H1 (cell line): ENCODE measurements around the gene KDM6B. TPM values are rescaled to one million over a fixed set of nuclear protein-coding genes. Genes with fewer than 3 reads are reported as not detected.

Experiments used
- CTCF ChIA-PET: fragments of 300-600 bp; sonication (Branson Sonifier 250); formaldehyde crosslinking; loops from one replicate; lab custom pipeline; 2021; ENCODE audit not compliant: partially characterized antibody; lab: Charles Lee
- POLR2A ChIA-PET: fragments of 300-600 bp; sonication (Branson Sonifier 250); formaldehyde crosslinking; loops from one replicate; lab custom pipeline; 2021; ENCODE audit warnings: inconsistent platforms; ENCODE audit not compliant: partially characterized antibody; lab: Charles Lee
- DNase-seq, 2 experiments: peaks; one replicate each; pipeline versions ENCODE4 v3.0.0 to v3.0.0-alpha.2; 2010 to 2022; ENCODE audit warnings: low spot score in 2 of 2, low read depth in 1 of 2, mixed read lengths in 1 of 2
- FAIRE-seq: peaks from 2 replicates; lab custom pipeline; 2011; peaks lifted over from hg19 to GRCh38; lab: Jason Lieb, UNC
- H2AFZ ChIP-seq: 2 replicates; pipeline ENCODE4 v1.8.1; 2012; ENCODE audit warnings: low read length, inconsistent platforms
- H2AK5ac ChIP-seq: 2 replicates; pipeline ENCODE4 v1.6.1; 2013; ENCODE audit warnings: low read depth, low read length
- H2BK120ac ChIP-seq: replicated peaks from 2 replicates; pipeline ENCODE3; 2013; ENCODE audit warnings: low read depth, low read length, inconsistent platforms
- H2BK12ac ChIP-seq: 2 replicates; pipeline ENCODE4 v1.6.1; 2013; ENCODE audit warnings: low read depth, low read length
- H2BK15ac ChIP-seq: 2 replicates; pipeline ENCODE4 v1.6.1; 2013; ENCODE audit warnings: low read length
- H2BK20ac ChIP-seq: 2 replicates; pipeline ENCODE4 v1.6.1; 2013; ENCODE audit warnings: low read length
- H2BK5ac ChIP-seq: 2 replicates; pipeline ENCODE4 v1.6.1; 2013; ENCODE audit warnings: low read depth, low read length
- H3K14ac ChIP-seq: 2 replicates; pipeline ENCODE4 v1.6.1; 2013; ENCODE audit warnings: inconsistent platforms; ENCODE audit not compliant: insufficient read length
- H3K18ac ChIP-seq: 2 replicates; pipeline ENCODE4 v1.6.1; 2013; ENCODE audit warnings: low read length; ENCODE audit errors: extremely low read depth
- H3K23ac ChIP-seq: 2 replicates; pipeline ENCODE4 v1.6.1; 2013; ENCODE audit warnings: inconsistent platforms; ENCODE audit not compliant: insufficient read length
- H3K23me2 ChIP-seq: 2 replicates; pipeline ENCODE4 v1.6.1; 2013; ENCODE audit warnings: low read depth, low read length
- H3K27ac ChIP-seq: 2 replicates; pipeline ENCODE4 v1.6.1; 2011; ENCODE audit warnings: low read depth, low read length, inconsistent platforms
- H3K27me3 ChIP-seq, 4 experiments: replicated peaks in 1 of 4; 1 replicate in 1 of 4; 2 replicates in 3 of 4; pipeline versions ENCODE4 v1.6.1 to v1.8.1; 2011 to 2013; ENCODE audit warnings: low read length in 3 of 4, mild to moderate bottlenecking in 3 of 4, inconsistent platforms in 2 of 4, mixed read lengths in 2 of 4, moderate library complexity in 1 of 4; ENCODE audit not compliant: control insufficient read depth in 3 of 4, insufficient read depth in 3 of 4; ENCODE audit errors: extremely low read depth in 1 of 4
- H3K36me3 ChIP-seq, 4 experiments: 2 replicates each; pipeline versions ENCODE4 v1.6.1 to v1.8.1; 2011 to 2013; ENCODE audit warnings: mild to moderate bottlenecking in 4 of 4, low read length in 3 of 4, moderate library complexity in 2 of 4, control low read depth in 1 of 4, inconsistent platforms in 1 of 4; ENCODE audit not compliant: insufficient read depth in 4 of 4, control insufficient read depth in 2 of 4
- H3K4ac ChIP-seq: replicated peaks from 2 replicates; pipeline ENCODE3; 2013; ENCODE audit warnings: low read length, low read depth, mixed read lengths, inconsistent platforms; ENCODE audit not compliant: insufficient read length
- H3K4me1 ChIP-seq, 4 experiments: replicated peaks in 1 of 4; 1 replicate in 1 of 4; 2 replicates in 3 of 4; pipeline versions ENCODE4 v1.6.1 to v1.8.1; 2011 to 2013; ENCODE audit warnings: low read length in 3 of 4, inconsistent platforms in 2 of 4, mixed read lengths in 1 of 4; ENCODE audit not compliant: insufficient read depth in 4 of 4, control insufficient read depth in 3 of 4
- H3K4me2 ChIP-seq, 2 experiments: 2 replicates each; pipeline versions ENCODE4 v1.6.1 to v1.8.1; 2011 to 2013; ENCODE audit warnings: low read depth in 2 of 2, low read length in 2 of 2, control low read depth in 1 of 2, inconsistent platforms in 1 of 2, mild to moderate bottlenecking in 1 of 2; ENCODE audit not compliant: insufficient read depth in 1 of 2
- H3K4me3 ChIP-seq, 4 experiments: fragments of 200-600, 300-600 bp in 1 of 4; sonication (generic), shearing (Covaris generic), sonication (Bioruptor Twin) in 1 of 4; 2 replicates each; pipeline versions ENCODE4 v1.5.1 to v1.8.1; 2011 to 2016; ENCODE audit warnings: low read length in 4 of 4, low read depth in 3 of 4, control low read depth in 2 of 4, inconsistent platforms in 2 of 4, mild to moderate bottlenecking in 2 of 4, mixed read lengths in 1 of 4, moderate library complexity in 1 of 4; ENCODE audit not compliant: insufficient read depth in 2 of 4; ENCODE audit errors: extremely low read depth in 1 of 4
- H3K56ac ChIP-seq: replicated peaks from 2 replicates; pipeline ENCODE3; 2013; ENCODE audit warnings: low read depth, mild to moderate bottlenecking, mixed read lengths, low read length, inconsistent platforms; ENCODE audit not compliant: insufficient read length
- H3K79me1 ChIP-seq: 2 replicates; pipeline ENCODE4 v1.6.1; 2013; ENCODE audit warnings: low read depth, low read length, control low read depth
- H3K79me2 ChIP-seq, 2 experiments: 2 replicates each; pipeline versions ENCODE4 v1.6.1 to v1.8.1; 2012 to 2013; ENCODE audit warnings: low read length in 2 of 2, mild to moderate bottlenecking in 2 of 2, inconsistent platforms in 1 of 2; ENCODE audit not compliant: insufficient read depth in 2 of 2, control insufficient read depth in 1 of 2
- H3K9ac ChIP-seq, 4 experiments: replicated peaks in 1 of 4; 1 replicate in 1 of 4; 2 replicates in 3 of 4; pipeline versions ENCODE4 v1.6.1 to v1.8.1; 2011 to 2013; ENCODE audit warnings: low read depth in 3 of 4, low read length in 3 of 4, control low read depth in 2 of 4, mild to moderate bottlenecking in 2 of 4, moderate library complexity in 2 of 4, inconsistent platforms in 1 of 4; ENCODE audit errors: extremely low read depth in 1 of 4
- H3K9me3 ChIP-seq, 2 experiments: 2 replicates each; pipeline versions ENCODE4 v1.6.1 to v1.8.1; 2012 to 2013; ENCODE audit warnings: mild to moderate bottlenecking in 2 of 2, moderate library complexity in 2 of 2, control low read depth in 1 of 2, inconsistent platforms in 1 of 2, low read depth in 1 of 2, low read length in 1 of 2, mixed read lengths in 1 of 2; ENCODE audit not compliant: insufficient read depth in 2 of 2
- H4K20me1 ChIP-seq, 2 experiments: replicated peaks in 1 of 2; 2 replicates each; pipeline versions ENCODE3 to v1.8.1; 2011 to 2013; ENCODE audit warnings: inconsistent platforms in 2 of 2, low read length in 2 of 2, mild to moderate bottlenecking in 1 of 2; ENCODE audit not compliant: insufficient read depth in 2 of 2, control insufficient read depth in 1 of 2
- H4K5ac ChIP-seq: 2 replicates; pipeline ENCODE4 v1.6.1; 2013; ENCODE audit warnings: low read length, low read depth, mixed read lengths, inconsistent platforms; ENCODE audit not compliant: insufficient read length
- H4K8ac ChIP-seq: 2 replicates; pipeline ENCODE4 v1.8.0; 2013; ENCODE audit warnings: mild to moderate bottlenecking, moderate library complexity, low read length, inconsistent platforms; ENCODE audit not compliant: insufficient read depth; ENCODE audit errors: extremely low read depth
- H4K91ac ChIP-seq: replicated peaks from 2 replicates; pipeline ENCODE3; 2013; ENCODE audit warnings: low read length, mixed read lengths, inconsistent platforms; ENCODE audit not compliant: insufficient read length
- CTBP2 ChIP-seq: IDR thresholded peaks from 2 replicates; pipeline ENCODE4 v1.7.0; 2011; ENCODE audit warnings: borderline replicate concordance, mild to moderate bottlenecking, moderate library complexity, mixed read lengths, low read length; ENCODE audit not compliant: insufficient read depth, insufficient read length
- EGR1 ChIP-seq: IDR thresholded peaks from 2 replicates; pipeline ENCODE4 v1.6.1; 2011; ENCODE audit warnings: low read depth, low read length, borderline replicate concordance
- HDAC2 ChIP-seq, 2 experiments: fragments of 300-600 bp in 1 of 2; sonication (generic) in 1 of 2; IDR thresholded peaks; 2 replicates each; pipeline ENCODE4 v1.6.1; 2011 to 2012; ENCODE audit warnings: low read depth in 2 of 2, low read length in 2 of 2, mild to moderate bottlenecking in 2 of 2, moderate library complexity in 2 of 2, borderline replicate concordance in 1 of 2, inconsistent platforms in 1 of 2
- KDM4A ChIP-seq: IDR thresholded peaks from one replicate; pipeline ENCODE4 v1.7.1; 2012; ENCODE audit warnings: low read depth, mild to moderate bottlenecking, moderate library complexity, low read length, inconsistent platforms; ENCODE audit not compliant: severe bottlenecking
- PHF8 ChIP-seq: fragments of 200-600 bp; sonication (generic); conservative IDR thresholded peaks from 2 replicates; pipeline ENCODE4 v1.7.1; 2012; ENCODE audit warnings: low read depth, mild to moderate bottlenecking, inconsistent platforms, low read length, moderate library complexity
- POLR2AphosphoS5 ChIP-seq: IDR thresholded peaks from 2 replicates; pipeline ENCODE4 v1.6.1; 2011; ENCODE audit warnings: low read depth, low read length
- SP1 ChIP-seq: IDR thresholded peaks from 2 replicates; pipeline ENCODE4 v1.6.1; 2011; ENCODE audit warnings: low read depth, low read length
- YY1 ChIP-seq: IDR thresholded peaks from 2 replicates; pipeline ENCODE4 v1.6.1; 2011; ENCODE audit warnings: low read depth, mild to moderate bottlenecking, low read length
- WGBS, 2 experiments: shearing (Covaris generic) in 1 of 2; methylation state at CpG; one replicate each; pipeline versions ENCODE4 v1.1.6 to v1.1.7; 2013 to 2015; ENCODE audit warnings: low lambda C conversion rate in 2 of 2, mixed read lengths in 2 of 2, inconsistent platforms in 1 of 2, low coverage in 1 of 2, missing lambda C conversion rate in 1 of 2; ENCODE audit not compliant: insufficient replicate concordance in 2 of 2, insufficient coverage in 1 of 2, insufficient read length in 1 of 2; ENCODE audit errors: extremely low coverage in 1 of 2, missing lambda C conversion rate in 1 of 2; 5-methylcytosine and 5-hydroxymethylcytosine counted together
- polyA plus RNA-seq, 7 experiments: library from polyadenylated mRNA; depleted of rRNA in 3 of 7; stranded (reverse) in 5 of 7; unstranded in 2 of 7; fragments of >200 nt in 5 of 7; fragments of 200-250 nt in 2 of 7; gene quantifications; 1 replicate in 5 of 7; 2 replicates in 1 of 7; 4 replicates in 1 of 7; pipeline versions ENCODE4 v1.2.1 to v1.2.3, GENCODE V29; 2011 to 2013; ENCODE audit warnings: missing spikeins in 2 of 7, mixed read lengths in 2 of 7
- total RNA-seq: library from RNA; stranded (reverse); fragmentation: NEBNext Ultra II Directional; extraction: Animal tissue kit (Norgen Biotek cat#: 25700); gene quantifications from 2 replicates; pipeline ENCODE4 v1.2.1, GENCODE V29; 2021
- TF ChIP-seq, protein P1 (sequence below): IDR thresholded peaks from 2 replicates; pipeline ENCODE4 v1.6.1; 2011; ENCODE audit warnings: low read length, improper control_type of control experiment

The KDM6B gene
- total and polyA plus RNA-seq, 2 of the 8 experiments (the other 6 are each of a cell fraction or from before 2014, with no cell fraction given) = 0.48 to 3.7 TPM

DNA sequence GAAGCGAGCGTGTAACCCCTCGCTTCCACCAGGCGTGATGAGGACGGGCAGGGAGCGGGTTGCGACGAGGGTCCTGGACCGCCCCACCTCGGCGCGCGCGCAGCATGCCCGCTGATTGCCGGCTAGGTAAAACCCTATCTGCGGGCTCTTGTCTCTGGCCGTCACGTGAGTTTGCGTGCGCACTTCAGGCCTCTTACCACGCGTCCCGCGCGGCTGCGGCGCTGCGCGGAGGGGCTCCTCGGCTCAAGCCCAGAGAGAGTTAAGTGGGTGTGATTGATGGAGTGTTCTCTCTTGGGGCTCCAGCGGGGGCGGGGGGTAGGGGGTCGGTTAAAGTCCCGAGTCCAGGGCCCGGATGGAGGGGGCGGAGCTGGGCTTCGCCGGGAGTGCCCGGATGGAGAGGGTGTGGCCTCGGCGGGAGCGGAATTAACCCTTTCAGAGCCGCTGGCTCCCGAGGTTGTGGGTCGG lies 7.9 kb downstream of the KDM6B start:
- Histone ChIP-seq H2BK12ac (no peak overlapping the region), H3K4me3 (peak overlapping the region; percentile 70 to 98 (median 86)), H3K4me2 (peak overlapping the region; percentile 96 to 100), H3K56ac (peak overlapping the region; percentile 91), H4K91ac (no peak overlapping the region), H3K23me2 (peaks cover 37% of the 10 kb centered on the region), H2BK20ac (no peak overlapping the region), H3K79me1 (no peaks in the 10 kb centered on the region), H3K27ac (peak overlapping the region; percentile 37; the same call in 1 of the 2 replicates), H3K4ac (no peak overlapping the region), H3K4me1 (peaks cover 10 to 34% (median 21%) of the 10 kb centered on the region in 4 experiments), H3K79me2 (no peaks in the 10 kb centered on the region), H3K36me3 (no peaks in the 10 kb centered on the region; a peak in 1 of 8 replicates), H3K9me3 (no peaks in the 10 kb centered on the region), H3K14ac (no peak overlapping the region), H4K8ac (peak overlapping the region; percentile 77), H2BK5ac (peak overlapping the region; percentile 60; the same call in 1 of the 2 replicates), H2BK120ac (no peak overlapping the region), H4K20me1 (peaks cover 12 to 42% of the 10 kb centered on the region in 2 experiments), H3K9ac (peak overlapping the region; percentile 57 to 71 (median 66); a peak in 6 of 7 replicates), H3K27me3 (peaks cover 18 to 53% (median 49%) of the 10 kb centered on the region in 4 experiments), H3K23ac (no peak overlapping the region), H2AFZ (no peak overlapping the region), H2BK15ac (no peak overlapping the region), H3K18ac (peak overlapping the region; percentile 93), H2AK5ac (no peak overlapping the region), H4K5ac (peak overlapping the region; percentile 75)
- TF ChIP-seq SP1 (peak; percentile 69; the same call in 1 of the 2 replicates), PHF8 (peak; percentile 47), KDM4A (peak; percentile 65), POLR2AphosphoS5 (no peak), HDAC2 (IDR thresholded peaks at IDR 0.05; ENCODE audit: borderline replicate concordance in 1 of 2, low read depth in 2 of 2, low read length in 2 of 2) (0 out of 4 replicates have a peak, but pooled peaks of 1 of the 2 experiments have one; percentile 71), EGR1 (peak; percentile 76; the same call in 1 of the 2 replicates), CTBP2 (no peak), YY1 (no peak)
- TF ChIP-seq, protein P1, sequence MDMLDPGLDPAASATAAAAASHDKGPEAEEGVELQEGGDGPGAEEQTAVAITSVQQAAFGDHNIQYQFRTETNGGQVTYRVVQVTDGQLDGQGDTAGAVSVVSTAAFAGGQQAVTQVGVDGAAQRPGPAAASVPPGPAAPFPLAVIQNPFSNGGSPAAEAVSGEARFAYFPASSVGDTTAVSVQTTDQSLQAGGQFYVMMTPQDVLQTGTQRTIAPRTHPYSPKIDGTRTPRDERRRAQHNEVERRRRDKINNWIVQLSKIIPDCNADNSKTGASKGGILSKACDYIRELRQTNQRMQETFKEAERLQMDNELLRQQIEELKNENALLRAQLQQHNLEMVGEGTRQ = 0 out of 2 replicates have a peak, but pooled peaks have one; percentile 22
- CTCF ChIA-PET = interaction anchor here (1.7 to 2.1 kb wide), 4 partner anchors 9 to 98 kb away, joined by 4 to 7 read pairs (median 6); no protein-coding TSS in a partner anchor
- FAIRE-seq (no peak), DNase-seq (peak in 1 of 2 experiments; percentile 98)
- WGBS, 2 experiments = 0% methylated on average over 42 of the region's 46 CpGs; no CpG with 5 or more reads in 1 of the 2 experiments
- POLR2A ChIA-PET = interaction anchor here (0.6 to 4.2 kb wide), 7 partner anchors 10 to 165 kb away, joined by 3 to 20 read pairs (median 5); partner anchors contain the start of genes CYB5D1, KDM6B, NAA38 and TMEM88
